Tibial nerve (tissue), 3 donors: ENCODE measurements around the gene GUCA2B.

Experiments used
- POLR2A ChIP-seq, 2 donors: fragments of 450-650 bp; IDR thresholded peaks; one replicate each; pipeline ENCODE4 v1.6.1; 2017; ENCODE audit warnings: antibody characterized with exemption in 2 of 2, mild to moderate bottlenecking in 2 of 2, moderate library complexity in 2 of 2
- TF ChIP-seq, protein P1 (sequence below), 5 experiments: fragments of 200-600 bp in 3 of 5; fragments of 450-650 bp in 2 of 5; sonication (generic) in 3 of 5; IDR thresholded peaks; one replicate each; pipeline ENCODE4 v1.5.1; 2016 to 2019; ENCODE audit warnings: antibody characterized with exemption in 5 of 5, mild to moderate bottlenecking in 3 of 5, moderate library complexity in 2 of 5

DNA sequence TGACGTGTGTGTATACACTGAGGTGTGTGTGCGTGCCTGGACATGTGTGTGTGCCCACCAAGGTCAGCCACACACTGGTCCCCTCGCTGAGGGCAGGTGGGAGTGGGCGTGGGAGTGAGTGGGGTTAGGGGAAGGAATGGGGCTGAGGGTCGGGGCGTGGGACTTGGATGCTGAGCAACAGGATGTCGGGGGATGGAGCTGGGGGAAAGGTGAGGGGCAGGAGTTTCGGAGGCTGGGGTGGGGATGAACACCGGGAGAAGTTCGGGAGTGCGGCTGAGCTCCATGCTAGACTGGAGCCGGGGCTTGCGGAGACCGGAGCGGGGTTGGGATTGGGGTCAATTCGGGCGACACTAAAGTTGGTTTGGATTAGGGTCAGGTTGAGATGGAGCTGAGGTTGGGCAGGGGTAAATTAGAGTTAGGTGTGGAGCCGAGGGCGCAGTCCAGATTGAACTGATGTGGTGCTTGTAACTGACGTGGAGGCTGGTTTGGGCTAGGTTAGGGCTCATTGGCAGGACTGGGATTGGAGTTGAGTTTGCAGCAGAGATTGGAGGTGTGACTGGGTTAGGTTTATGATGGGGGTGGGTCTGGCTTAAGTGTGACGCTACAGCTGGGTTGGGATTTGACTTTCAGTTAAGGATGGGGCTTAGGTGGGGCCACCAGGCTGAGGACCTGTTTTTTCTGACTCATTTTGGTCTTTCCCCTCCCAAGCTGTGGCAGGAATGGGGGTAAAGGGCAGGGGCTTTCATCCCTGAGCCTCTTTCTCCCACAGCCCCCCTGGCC, 14.6 kb downstream of the GUCA2B start:
- no peak for TF ChIP-seq POLR2A (IDR thresholded peaks at IDR 0.05)
- TF ChIP-seq, protein P1, sequence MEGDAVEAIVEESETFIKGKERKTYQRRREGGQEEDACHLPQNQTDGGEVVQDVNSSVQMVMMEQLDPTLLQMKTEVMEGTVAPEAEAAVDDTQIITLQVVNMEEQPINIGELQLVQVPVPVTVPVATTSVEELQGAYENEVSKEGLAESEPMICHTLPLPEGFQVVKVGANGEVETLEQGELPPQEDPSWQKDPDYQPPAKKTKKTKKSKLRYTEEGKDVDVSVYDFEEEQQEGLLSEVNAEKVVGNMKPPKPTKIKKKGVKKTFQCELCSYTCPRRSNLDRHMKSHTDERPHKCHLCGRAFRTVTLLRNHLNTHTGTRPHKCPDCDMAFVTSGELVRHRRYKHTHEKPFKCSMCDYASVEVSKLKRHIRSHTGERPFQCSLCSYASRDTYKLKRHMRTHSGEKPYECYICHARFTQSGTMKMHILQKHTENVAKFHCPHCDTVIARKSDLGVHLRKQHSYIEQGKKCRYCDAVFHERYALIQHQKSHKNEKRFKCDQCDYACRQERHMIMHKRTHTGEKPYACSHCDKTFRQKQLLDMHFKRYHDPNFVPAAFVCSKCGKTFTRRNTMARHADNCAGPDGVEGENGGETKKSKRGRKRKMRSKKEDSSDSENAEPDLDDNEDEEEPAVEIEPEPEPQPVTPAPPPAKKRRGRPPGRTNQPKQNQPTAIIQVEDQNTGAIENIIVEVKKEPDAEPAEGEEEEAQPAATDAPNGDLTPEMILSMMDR (IDR thresholded peaks at IDR 0.05): no peak
